ENCODE measurements around the gene P2RX3.
A peak's percentile ranks its signal among the peaks of the same experiment; 100 is the strongest.

Gene P2RX3

GRCh38 chr11:57311109-57311936, 26.8 kb upstream of the P2RX3 start:
- no peak for TF ChIP-seq CTCF (conservative IDR thresholded peaks at IDR 0.05)
- peak overlapping the region; percentile 84 for H3K27ac ChIP-seq

GRCh38 chr11:57312511-57313021, 25.6 kb upstream of the P2RX3 start:
- H3K27ac ChIP-seq = peak overlapping the region; percentile 84
- no peak for TF ChIP-seq CTCF (conservative IDR thresholded peaks at IDR 0.05)

DNA sequence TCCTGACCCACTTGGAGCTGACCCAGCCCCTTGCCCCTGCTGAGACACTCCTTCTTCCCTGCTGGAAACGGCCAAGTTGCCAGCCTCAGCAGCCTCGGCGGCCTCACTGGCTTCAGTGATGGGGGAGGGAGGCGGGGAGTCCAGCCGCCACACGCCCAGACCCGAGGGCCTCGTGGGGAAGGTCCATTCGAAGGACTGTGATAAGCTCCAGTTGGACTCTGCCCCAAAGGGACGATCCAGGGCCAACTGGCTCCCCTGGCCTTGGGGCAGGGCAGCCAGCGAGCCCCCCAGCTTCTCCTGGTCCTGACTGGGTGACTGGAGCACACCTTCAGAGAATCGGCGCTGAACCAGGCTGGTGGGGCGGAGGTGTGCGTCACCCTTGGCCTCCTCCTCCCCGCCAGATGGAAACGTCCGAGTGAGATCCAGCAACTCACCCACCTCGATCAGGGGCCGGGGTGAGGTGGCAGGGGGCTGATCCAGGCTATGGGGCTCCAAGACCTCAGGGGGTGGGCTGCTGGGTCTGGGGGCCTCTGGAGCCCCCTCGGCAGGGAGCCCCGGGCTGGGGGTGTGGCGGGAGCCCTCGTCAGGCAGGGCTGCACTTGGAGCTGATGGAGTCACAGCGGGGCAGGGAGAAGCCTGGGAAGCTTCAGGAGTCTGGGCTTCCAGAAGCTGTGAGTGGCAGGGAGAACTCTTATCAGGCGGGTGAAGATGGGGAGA, 24.9 kb upstream of the P2RX3 start:
- peak overlapping the region; percentile 84 for H3K27ac ChIP-seq
- TF ChIP-seq CTCF (conservative IDR thresholded peaks at IDR 0.05) = no peak

DNA sequence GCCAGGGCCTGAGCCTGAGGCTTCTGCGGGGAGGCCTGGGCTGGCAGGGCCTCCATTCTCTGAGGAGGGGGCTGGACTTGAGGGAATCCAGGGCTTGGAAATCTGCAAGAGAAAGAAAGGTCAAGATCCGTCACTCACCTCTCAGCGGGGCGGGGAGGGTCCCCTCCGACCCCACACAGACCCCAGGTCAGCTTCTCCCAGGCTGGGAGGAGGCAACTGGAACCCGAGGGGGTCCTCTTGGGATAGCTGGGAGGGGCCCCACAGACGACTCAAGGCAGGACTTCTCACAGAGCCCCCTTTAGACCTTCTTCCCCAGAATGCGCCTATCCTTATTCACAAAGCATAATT, 24.4 kb upstream of the P2RX3 start:
- no peak for TF ChIP-seq CTCF (conservative IDR thresholded peaks at IDR 0.05)
- H3K27ac ChIP-seq = peak overlapping the region; percentile 84

DNA sequence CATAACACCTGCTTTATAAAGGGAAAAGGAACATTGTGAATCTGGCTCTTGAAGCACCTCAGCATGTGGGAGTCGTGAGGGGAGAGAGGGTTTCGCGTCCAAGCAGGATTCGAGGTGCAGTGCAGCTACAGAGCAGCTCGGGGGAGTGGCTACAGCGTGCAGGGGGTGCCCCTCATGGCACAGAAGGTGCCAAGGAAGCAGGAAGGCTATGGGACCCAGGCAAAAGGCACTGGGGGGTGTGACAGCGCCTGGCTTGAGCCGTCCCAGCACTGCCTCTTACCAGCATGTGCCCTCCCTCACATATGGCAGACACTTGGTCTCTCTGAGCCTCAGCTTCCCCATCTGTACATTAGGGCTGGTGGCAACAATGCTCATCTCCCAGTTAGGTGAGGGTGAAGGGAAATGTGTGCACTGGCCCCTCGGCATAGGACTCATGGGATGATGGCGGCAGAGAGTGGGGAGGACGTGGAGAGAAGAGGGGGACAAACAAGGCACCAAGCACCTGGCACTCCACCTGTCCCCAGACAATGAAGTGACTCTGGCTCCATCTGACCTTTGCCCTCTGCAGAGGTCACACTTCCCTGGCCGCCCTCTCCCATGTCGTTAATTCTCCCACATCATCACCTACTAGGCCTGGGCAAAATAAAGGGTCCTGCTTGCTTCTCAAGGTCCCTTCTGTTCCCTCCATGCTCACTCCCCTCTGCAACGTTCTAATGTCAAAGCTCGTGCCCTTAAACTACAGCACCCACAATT, 23.8 kb upstream of the P2RX3 start:
- TF ChIP-seq CTCF (conservative IDR thresholded peaks at IDR 0.05) = no peak
- H3K27ac ChIP-seq = no peak overlapping the region

DNA sequence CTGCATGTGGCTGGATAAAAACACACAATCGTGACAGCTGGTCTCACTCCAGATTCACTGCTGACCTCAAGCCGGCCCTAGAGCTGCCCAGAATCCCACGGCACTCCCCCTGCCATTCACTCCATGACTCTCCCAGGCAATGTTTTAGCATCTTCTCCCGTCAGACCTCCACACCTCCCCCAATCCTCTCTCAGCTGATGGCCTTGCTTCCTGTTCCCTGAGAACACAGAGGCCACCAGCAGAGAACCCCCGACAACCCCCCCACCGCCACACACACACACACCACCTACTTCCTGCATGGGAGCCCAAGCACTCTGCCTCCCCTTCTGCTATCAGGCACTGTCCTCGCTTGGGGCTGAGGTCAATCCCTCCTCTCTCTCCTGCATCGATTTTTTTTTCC, 22.7 kb upstream of the P2RX3 start:
- no peak for TF ChIP-seq CTCF (conservative IDR thresholded peaks at IDR 0.05)
- no peak overlapping the region for H3K27ac ChIP-seq

DNA sequence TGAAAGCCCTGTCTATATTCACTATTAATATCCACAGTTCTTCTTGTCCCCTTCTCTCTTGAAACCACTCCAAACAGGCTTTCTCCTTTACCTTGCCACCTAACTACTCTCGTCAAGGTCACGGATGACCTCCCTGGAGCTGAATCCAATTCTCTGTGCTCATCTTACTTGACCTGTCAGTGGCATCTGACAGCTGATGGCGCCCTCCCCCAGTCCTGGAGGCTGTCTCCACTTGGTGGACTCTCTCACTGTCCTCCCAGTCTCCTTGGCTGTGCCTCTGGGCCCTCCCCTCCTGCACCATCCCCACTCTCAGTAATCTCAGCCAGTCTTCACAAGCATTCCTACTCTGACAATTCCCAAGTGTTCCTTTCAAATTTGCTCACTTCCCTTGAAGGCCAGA, 22.1 kb upstream of the P2RX3 start:
- no peak for TF ChIP-seq CTCF (conservative IDR thresholded peaks at IDR 0.05)
- H3K27ac ChIP-seq = no peak overlapping the region

All from VCaP (cell line).